Memory B cell (primary cell): ENCODE results near the gene PLAA.
A peak's percentile ranks its signal among the peaks of the same experiment; 100 is the strongest.

Experiments
- ATAC-seq: fragments of 150-1000 bp; cut with Tn5 transposase; 2 replicates; pipeline ENCODE4 v1.10.0; 2021; ENCODE audit warnings: low read depth, mild to moderate bottlenecking, moderate library complexity
- DNase-seq, 2 donors: peaks; one replicate each; pipeline ENCODE4 v3.0.0; 2022; ENCODE audit warnings: low spot score in 2 of 2
- H3K27ac Mint-ChIP-seq: one replicate; pipeline ENCODE4 v1.8.0; 2022; ENCODE audit warnings: mild to moderate bottlenecking, moderate library complexity, mixed read lengths
- H3K27me3 Mint-ChIP-seq: one replicate; pipeline ENCODE4 v1.8.0; 2022; ENCODE audit warnings: mixed read lengths
- H3K36me3 Mint-ChIP-seq: one replicate; pipeline ENCODE4 v1.8.0; 2022; ENCODE audit warnings: mild to moderate bottlenecking, mixed read lengths
- H3K4me1 Mint-ChIP-seq: one replicate; pipeline ENCODE4 v1.8.0; 2022; ENCODE audit warnings: mixed read lengths
- H3K4me3 Mint-ChIP-seq: one replicate; pipeline ENCODE4 v1.8.0; 2022; ENCODE audit warnings: mild to moderate bottlenecking, moderate library complexity, mixed read lengths
- H3K9me3 Mint-ChIP-seq: one replicate; pipeline ENCODE4 v1.8.0; 2022; ENCODE audit warnings: mixed read lengths

PLAA gene

GRCh38 chr9:26946753-26947727, at the start of gene PLAA:
TSS of gene PLAA (minus strand) at chr9:26947242. CDS start at chr9:26947045, 197 bp downstream.
- Mint-ChIP-seq H3K4me3 (peak within 1 kb of the TSS; percentile 87), H3K9me3 (no peaks in the 10 kb centered on the region), H3K36me3 (peaks cover 3% of the 10 kb centered on the region), H3K27ac (peak within 1 kb of the TSS; percentile 98), H3K4me1 (peaks cover 23% of the 10 kb centered on the region), H3K27me3 (peaks cover 2% of the 10 kb centered on the region)
- ATAC-seq (peak; percentile 94), DNase-seq (peak; percentile 72 to 86)

GRCh38 chr9:26995810-26996209, 48.8 kb upstream of the PLAA start:
- Mint-ChIP-seq H3K4me3 (no peak overlapping the region), H3K9me3 (no peaks in the 10 kb centered on the region), H3K27ac (no peak overlapping the region), H3K27me3 (no peaks in the 10 kb centered on the region), H3K4me1 (no peaks in the 10 kb centered on the region), H3K36me3 (peaks cover 5% of the 10 kb centered on the region)
- no peak for DNase-seq
- ATAC-seq: no peak

GRCh38 chr9:26983340-26983739, 36.3 kb upstream of the PLAA start:
- no peak for ATAC-seq
- H3K36me3 Mint-ChIP-seq: peaks cover 20% of the 10 kb centered on the region

GRCh38 chr9:26975728-26976707, 29.0 kb upstream of the PLAA start:
- ATAC-seq (no peak), DNase-seq (no peak)
- Mint-ChIP-seq H3K27me3 (no peaks in the 10 kb centered on the region), H3K4me3 (no peak overlapping the region), H3K9me3 (no peaks in the 10 kb centered on the region), H3K36me3 (peaks cover 26% of the 10 kb centered on the region), H3K27ac (no peak overlapping the region), H3K4me1 (no peaks in the 10 kb centered on the region)

More at GRCh38 chr9:26983340-26983739, 36.3 kb upstream of the PLAA start:
- no peak overlapping the region for H3K4me3 Mint-ChIP-seq
- no peaks in the 10 kb centered on the region for H3K9me3 Mint-ChIP-seq
- H3K4me1 Mint-ChIP-seq: no peaks in the 10 kb centered on the region
- no peak for DNase-seq
- H3K27ac Mint-ChIP-seq: no peak overlapping the region
- H3K27me3 Mint-ChIP-seq: no peaks in the 10 kb centered on the region

- Mint-ChIP-seq H3K27ac (no peak overlapping the region), H3K36me3 (peaks cover 23% of the 10 kb centered on the region), H3K4me3 (no peak overlapping the region), H3K27me3 (no peaks in the 10 kb centered on the region), H3K4me1 (no peaks in the 10 kb centered on the region), H3K9me3 (peaks cover under 1% of the 10 kb centered on the region)
- ATAC-seq: no peak
- DNase-seq: no peak
Observed at GRCh38 chr9:26974927-26975326, 27.9 kb upstream of the PLAA start.

GRCh38 chr9:26973989-26974388, 26.9 kb upstream of the PLAA start:
- H3K27ac Mint-ChIP-seq: no peak overlapping the region
- peaks cover 4% of the 10 kb centered on the region for H3K9me3 Mint-ChIP-seq
- ATAC-seq: no peak
- H3K4me3 Mint-ChIP-seq: no peak overlapping the region
- H3K27me3 Mint-ChIP-seq: no peaks in the 10 kb centered on the region
- no peaks in the 10 kb centered on the region for H3K4me1 Mint-ChIP-seq
- H3K36me3 Mint-ChIP-seq: peaks cover 26% of the 10 kb centered on the region
- no peak for DNase-seq

- Mint-ChIP-seq H3K4me3 (no peak overlapping the region), H3K27me3 (no peaks in the 10 kb centered on the region), H3K4me1 (peaks cover under 1% of the 10 kb centered on the region), H3K9me3 (peaks cover 4% of the 10 kb centered on the region), H3K27ac (no peak overlapping the region), H3K36me3 (peaks cover 27% of the 10 kb centered on the region)
- ATAC-seq (no peak), DNase-seq (no peak)
Observed at GRCh38 chr9:26971721-26972120, 24.7 kb upstream of the PLAA start.

- DNase-seq (no peak), ATAC-seq (no peak)
- Mint-ChIP-seq H3K27me3 (no peaks in the 10 kb centered on the region), H3K9me3 (no peaks in the 10 kb centered on the region), H3K4me1 (peaks cover 23% of the 10 kb centered on the region), H3K36me3 (peaks cover 3% of the 10 kb centered on the region), H3K27ac (peak overlapping the region; percentile 94), H3K4me3 (peak overlapping the region; percentile 91)
Observed at GRCh38 chr9:26956860-26957233, 9.8 kb upstream of the PLAA start.

GRCh38 chr9:26955921-26956859, 9.1 kb upstream of the PLAA start, which contains the start of gene IFT74:
TSS of gene IFT74 (plus strand) at chr9:26956412. CDS start at chr9:26961968, 5,556 bp downstream.
- Mint-ChIP-seq H3K36me3 (no peaks in the 10 kb centered on the region), H3K27me3 (no peaks in the 10 kb centered on the region), H3K9me3 (no peaks in the 10 kb centered on the region), H3K4me3 (peak within 1 kb of the TSS; percentile 91), H3K27ac (peak within 1 kb of the TSS; percentile 94), H3K4me1 (peaks cover 20% of the 10 kb centered on the region)
- DNase-seq (peak; percentile 84 to 87), ATAC-seq (peak; percentile 98)

- ATAC-seq (no peak), DNase-seq (no peak)
- peak overlapping the region; percentile 94 for H3K27ac Mint-ChIP-seq
- H3K4me1 Mint-ChIP-seq: peaks cover 20% of the 10 kb centered on the region
- no peaks in the 10 kb centered on the region for H3K36me3 Mint-ChIP-seq
- H3K27me3 Mint-ChIP-seq: no peaks in the 10 kb centered on the region
- peak overlapping the region; percentile 91 for H3K4me3 Mint-ChIP-seq
- H3K9me3 Mint-ChIP-seq: no peaks in the 10 kb centered on the region
Observed at GRCh38 chr9:26955222-26955903, 8.3 kb upstream of the PLAA start.

- Mint-ChIP-seq H3K36me3 (no peaks in the 10 kb centered on the region), H3K4me1 (peaks cover 20% of the 10 kb centered on the region), H3K4me3 (peak overlapping the region; percentile 27), H3K27ac (peak overlapping the region; percentile 88), H3K27me3 (peaks cover 2% of the 10 kb centered on the region), H3K9me3 (no peaks in the 10 kb centered on the region)
- ATAC-seq (peak; percentile 24), DNase-seq (no peak)
Observed at GRCh38 chr9:26954050-26954508, 7.0 kb upstream of the PLAA start.

- no peaks in the 10 kb centered on the region for H3K36me3 Mint-ChIP-seq
- ATAC-seq (no peak), DNase-seq (no peak)
- H3K27ac Mint-ChIP-seq: no peak overlapping the region
- H3K4me3 Mint-ChIP-seq: no peak overlapping the region
- H3K9me3 Mint-ChIP-seq: no peaks in the 10 kb centered on the region
- H3K27me3 Mint-ChIP-seq: peaks cover 2% of the 10 kb centered on the region
- H3K4me1 Mint-ChIP-seq: peaks cover 16% of the 10 kb centered on the region
Observed at GRCh38 chr9:26951794-26952193, 4.8 kb upstream of the PLAA start.
